WERI-Rb-1 (cell line): ENCODE measurements around the gene TRAPPC2B.

Experiments used
- DNase-seq: peaks from one replicate; pipeline ENCODE4 v3.0.0-alpha.2; 2020
- H3K27ac ChIP-seq: fragments of 250-450 bp; sonication (Bioruptor Pico); 2 replicates; pipeline ENCODE4 v1.5.1; 2020; ENCODE audit warnings: mild to moderate bottlenecking, moderate library complexity
- H3K27me3 ChIP-seq: fragments of 250-450 bp; sonication (Bioruptor Pico); 2 replicates; pipeline ENCODE4 v1.5.1; 2021; ENCODE audit warnings: mild to moderate bottlenecking, low read depth, moderate library complexity; ENCODE audit not compliant: insufficient read depth, severe bottlenecking
- H3K36me3 ChIP-seq: fragments of 250-450 bp; sonication (Bioruptor Pico); 2 replicates; pipeline ENCODE4 v1.5.1; 2020; ENCODE audit warnings: mild to moderate bottlenecking, moderate library complexity
- H3K4me3 ChIP-seq: 2 replicates; pipeline ENCODE4 v1.5.1; 2011; ENCODE audit warnings: low read depth, mild to moderate bottlenecking, control low read depth, low read length
- H3K9me3 ChIP-seq: fragments of 250-450 bp; sonication (Bioruptor Pico); 2 replicates; pipeline ENCODE4 v1.5.1; 2021; ENCODE audit warnings: mild to moderate bottlenecking, moderate library complexity; ENCODE audit not compliant: severe bottlenecking
- CTCF ChIP-seq: IDR thresholded peaks from 2 replicates; pipeline ENCODE4 v1.5.1; 2011; ENCODE audit warnings: low read depth, mild to moderate bottlenecking, control low read depth, inconsistent platforms, low read length

TRAPPC2B gene

GRCh38 chr19:57410877-57411671, 47.7 kb downstream of the TRAPPC2B start, which contains the start of gene ZNF17:
TSS of gene ZNF17 (plus strand) at chr19:57411161. CDS start at chr19:57413616, 2,455 bp downstream.
- Histone ChIP-seq H3K4me3 (peak within 1 kb of the TSS; percentile 87), H3K27me3 (no peaks in the 10 kb centered on the region), H3K9me3 (no peaks in the 10 kb centered on the region), H3K36me3 (peaks cover 10% of the 10 kb centered on the region; the same call in 1 of the 2 replicates), H3K27ac (peak within 1 kb of the TSS; percentile 45)
- no peak for TF ChIP-seq CTCF
- DNase-seq, result peak; percentile 93
